ENCODE data around the gene CTDSP2.
A peak's percentile ranks its signal among the peaks of the same experiment; 100 is the strongest.
"Not testable (repeated sequence)": the region's sequence is repeated elsewhere in the genome, so short reads cannot be mapped to it uniquely, and the experiment has no call there.

CTDSP2 gene

DNA sequence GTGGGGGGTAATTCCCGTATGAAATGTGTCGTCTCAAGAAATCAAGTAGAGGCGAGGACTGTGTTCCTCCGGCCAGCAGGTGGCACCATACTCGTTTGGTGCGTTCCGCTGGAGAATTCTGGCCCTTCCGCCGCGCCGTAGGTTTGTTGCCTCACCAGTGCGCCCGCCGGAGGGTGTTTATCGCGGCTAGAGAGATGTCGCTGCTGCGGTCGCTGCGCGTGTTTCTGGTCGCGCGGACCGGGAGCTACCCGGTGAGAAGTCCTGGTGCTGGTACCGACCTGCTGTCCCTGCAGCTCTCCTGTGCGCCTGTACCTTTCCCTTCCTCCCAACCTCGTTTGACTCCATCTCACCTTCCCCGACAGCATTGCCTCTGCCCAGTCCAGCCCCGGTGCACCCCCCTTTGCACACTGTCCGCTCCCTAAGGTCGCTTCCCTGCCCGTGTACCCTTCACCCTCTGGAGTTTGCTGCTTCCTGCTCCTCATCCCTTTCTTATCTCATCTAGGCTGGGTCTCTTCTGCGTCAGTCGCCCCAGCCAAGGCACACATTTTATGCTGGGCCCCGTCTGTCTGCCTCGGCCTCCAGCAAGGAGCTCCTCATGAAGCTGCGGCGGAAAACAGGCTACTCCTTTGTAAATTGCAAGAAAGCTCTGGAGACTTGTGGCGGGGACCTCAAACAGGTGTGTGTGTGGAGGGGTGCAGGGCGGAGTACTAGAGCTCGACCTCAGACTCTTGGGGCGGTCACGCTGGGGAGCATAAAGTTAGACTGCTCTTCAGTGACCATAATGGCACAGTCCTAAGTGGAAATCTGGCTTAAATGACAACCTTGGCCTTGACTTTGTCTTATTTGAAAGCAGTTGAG is 63.7 kb downstream of the CTDSP2 start, which contains the start of gene TSFM:
Gene TSFM, plus strand, starts transcription at position 180 of the 858 bp plus-strand sequence. Its CDS starts 15 bp downstream, at position 195.
- DNase-seq (ENCODE audit: low read depth in 2 of 3, low spot score in 2 of 3) = peak; percentile 83 to 98 (median 97)

DNA sequence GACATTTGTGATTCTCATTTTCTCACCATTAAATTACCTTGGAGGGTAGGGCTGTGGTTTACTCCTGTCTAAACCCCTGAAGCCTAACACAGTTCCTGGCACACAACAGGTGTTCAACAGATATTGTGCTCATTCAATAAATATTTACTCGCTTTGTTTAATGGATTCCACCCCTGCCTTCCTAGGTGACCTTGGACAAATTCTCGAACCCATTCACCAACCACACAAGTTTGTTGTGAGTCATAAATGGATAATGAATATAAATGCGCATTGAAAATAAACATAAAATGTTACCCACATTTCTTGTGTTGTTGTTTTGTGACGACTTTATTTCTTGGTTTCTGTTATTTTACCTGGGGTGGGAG is 64.3 kb downstream of the CTDSP2 start:
- DNase-seq (ENCODE audit: low read depth in 2 of 3, low spot score in 2 of 3) = no peak

DNA sequence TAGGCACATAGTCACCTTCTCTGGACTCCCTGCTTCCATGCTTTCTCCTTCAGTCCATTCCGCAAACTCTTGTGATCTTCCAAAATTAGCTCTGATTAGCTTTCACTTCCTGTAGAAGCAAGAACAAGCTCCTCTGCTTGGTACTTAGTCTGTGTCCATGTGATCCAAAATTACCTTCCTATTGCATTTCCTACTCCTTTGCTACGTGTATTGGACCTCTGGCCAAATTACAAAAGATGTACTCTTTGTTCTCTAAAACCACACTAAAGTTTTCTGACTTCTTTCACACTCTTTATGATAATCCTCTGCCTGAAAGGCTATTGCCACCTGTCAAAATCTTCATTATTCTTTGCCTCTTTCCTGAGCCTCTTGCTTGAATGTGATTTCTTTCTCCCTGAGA is 64.7 kb downstream of the CTDSP2 start:
- DNase-seq (ENCODE audit: low read depth in 2 of 3, low spot score in 2 of 3) = no peak

DNA sequence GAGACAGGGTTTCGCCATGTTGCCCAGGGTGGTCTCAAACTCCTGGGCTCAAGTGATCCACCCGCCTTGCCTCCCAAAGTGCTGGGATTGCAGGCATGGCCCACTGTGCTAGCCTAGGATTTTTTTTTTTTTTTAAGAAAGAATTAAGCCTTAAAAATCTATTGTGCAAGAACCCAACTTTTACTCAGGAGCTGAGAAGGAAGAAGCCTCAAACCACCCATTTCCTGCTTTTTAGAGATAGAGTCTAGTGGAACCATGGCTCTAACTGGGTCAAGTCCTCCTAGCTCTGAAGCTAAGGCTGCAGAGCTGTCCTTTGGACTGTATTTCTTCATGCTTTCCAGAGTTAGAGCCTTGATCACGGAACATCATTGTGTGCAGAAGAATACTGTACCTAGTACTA is 65.3 kb downstream of the CTDSP2 start:
- DNase-seq (ENCODE audit: low read depth in 2 of 3, low spot score in 2 of 3) = no peak

DNA sequence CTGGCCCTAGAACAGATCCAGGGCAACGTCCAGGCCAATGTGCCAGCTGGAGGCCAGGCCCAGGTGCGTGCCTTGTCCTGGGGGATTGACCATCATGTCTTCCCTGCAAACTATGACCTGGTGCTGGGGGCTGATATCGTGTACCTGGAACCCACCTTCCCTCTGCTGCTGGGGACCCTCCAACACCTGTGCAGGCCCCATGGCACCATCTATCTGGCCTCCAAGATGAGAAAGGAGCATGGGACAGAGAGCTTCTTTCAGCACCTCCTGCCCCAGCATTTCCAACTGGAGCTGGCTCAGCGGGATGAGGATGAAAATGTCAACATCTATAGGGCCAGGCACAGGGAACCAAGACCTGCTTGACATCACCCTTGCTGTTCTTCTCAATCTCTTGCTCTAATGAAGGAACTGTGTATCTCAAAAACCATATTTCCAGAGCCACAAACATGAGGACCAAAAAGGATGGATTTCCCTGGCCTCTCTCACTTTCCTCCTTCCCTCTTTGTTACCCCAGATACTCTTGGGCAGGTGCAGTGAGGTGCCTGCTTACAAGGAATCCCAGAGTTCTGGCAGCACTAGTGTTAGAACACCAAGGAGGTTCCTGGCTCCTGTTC is 66.1 kb downstream of the CTDSP2 start:
- no peak for DNase-seq (ENCODE audit: low read depth in 2 of 3, low spot score in 2 of 3)

DNA sequence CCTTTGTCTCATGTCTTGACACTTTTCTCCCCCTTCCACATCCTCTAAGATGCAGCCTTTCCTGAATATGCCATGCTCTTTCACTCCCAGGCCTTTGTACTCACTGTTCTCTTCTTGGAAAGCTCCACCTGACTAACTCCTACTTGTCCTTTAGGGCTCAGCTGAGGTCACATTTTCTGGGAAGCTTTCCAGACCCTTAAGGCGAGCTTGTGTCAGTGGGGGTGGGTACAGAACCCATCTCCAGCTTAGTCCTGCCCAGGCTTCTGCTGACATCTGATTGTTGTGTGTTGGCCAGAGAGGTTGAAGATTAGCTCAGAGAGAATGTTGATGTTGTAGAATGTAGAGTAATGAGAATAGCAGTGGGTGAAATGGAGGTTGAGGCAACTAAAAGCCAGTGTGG is 66.8 kb downstream of the CTDSP2 start:
- no peak for DNase-seq (ENCODE audit: low read depth in 2 of 3, low spot score in 2 of 3)

DNA sequence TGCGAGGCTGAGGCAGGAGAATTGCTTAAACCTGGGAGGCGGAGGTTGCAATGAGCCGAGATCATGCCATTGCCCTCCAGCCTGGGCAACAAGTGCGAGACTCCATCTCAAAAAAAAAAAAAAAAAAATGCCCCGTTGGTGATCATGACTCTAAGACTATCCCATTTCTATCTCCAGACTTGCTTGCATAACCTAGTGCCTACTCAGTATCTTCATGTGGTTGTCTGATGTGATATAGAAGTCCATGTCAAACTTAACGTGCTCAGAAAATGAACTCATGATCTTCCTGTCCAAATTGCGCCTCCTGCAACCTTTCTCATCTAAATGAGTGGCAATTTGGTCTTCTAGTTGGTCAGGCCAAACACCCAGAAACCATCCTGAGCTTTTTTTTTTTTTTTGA is 68.6 kb downstream of the CTDSP2 start:
- no peak for DNase-seq (ENCODE audit: low read depth in 2 of 3, low spot score in 2 of 3)

DNA sequence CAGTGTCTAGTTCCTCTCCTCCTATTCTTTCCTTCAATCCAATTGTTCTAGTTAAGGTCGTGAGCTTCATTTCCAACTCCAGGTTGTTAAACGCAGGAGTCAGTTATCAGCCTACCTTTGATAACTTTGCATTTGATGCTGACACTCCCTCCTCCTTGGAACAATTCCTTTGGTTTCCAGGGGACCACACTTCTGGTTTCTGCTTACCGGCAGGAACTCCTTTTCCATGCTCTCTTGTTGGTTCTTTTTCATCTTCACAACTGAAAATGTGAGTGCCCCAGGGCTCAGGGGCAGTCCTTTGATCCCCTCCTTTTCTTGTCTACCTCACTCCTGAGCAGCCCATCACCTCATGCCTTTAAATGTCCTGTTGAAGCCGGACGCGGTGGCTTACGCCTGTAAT is 69.2 kb downstream of the CTDSP2 start:
- no peak for DNase-seq (ENCODE audit: low read depth in 2 of 3, low spot score in 2 of 3)

DNA sequence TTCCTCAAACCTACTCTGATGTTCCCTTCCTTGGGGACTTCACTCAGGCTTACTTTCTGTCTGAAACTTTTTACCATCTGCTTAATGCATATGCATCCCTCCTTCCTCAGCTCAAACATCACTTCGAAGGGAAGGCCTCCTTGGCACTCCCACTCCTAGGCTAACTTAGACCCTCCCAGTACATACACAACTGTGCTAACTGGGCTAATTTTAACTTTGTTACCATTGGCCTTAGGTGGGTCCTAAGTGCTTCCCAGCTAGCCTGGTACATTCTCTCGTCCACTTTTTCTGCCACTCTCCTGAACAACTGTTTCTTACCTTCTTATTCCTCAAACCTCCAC is 70.3 kb downstream of the CTDSP2 start:
- no peak for DNase-seq (ENCODE audit: low read depth in 2 of 3, low spot score in 2 of 3)

DNA sequence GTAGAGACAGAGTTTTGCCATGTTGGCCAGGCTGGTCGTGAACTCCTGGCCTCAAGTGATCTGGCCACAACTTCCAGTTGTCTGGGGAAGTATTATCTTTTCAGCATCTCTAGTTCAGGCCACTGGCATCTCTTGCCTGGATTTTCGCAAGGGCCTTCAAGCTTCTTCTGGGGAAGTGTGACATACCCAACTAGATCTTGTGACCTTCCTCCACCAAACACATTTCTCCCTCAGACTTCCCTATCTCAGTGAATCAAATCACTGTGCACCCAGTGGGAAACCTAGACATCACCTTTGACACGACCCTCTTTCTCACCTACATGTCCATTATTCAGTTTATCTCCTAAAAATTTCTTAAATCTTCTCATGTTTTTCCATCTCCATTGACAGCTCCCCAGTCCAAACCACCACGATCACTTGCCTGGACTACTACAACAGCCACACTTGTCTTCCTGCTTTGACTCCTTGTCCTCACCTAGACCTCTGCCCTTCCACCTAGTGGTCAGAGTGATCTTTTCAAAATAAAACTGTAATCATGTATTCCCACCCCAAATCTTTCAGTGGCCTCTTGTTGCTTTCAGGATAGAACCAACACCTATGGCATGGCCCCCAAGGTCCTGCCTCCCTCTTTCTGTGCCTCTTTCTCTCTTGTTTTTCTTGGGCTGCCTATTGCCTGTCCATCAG is 70.8 kb downstream of the CTDSP2 start:
- DNase-seq (ENCODE audit: low read depth in 2 of 3, low spot score in 2 of 3) = no peak

DNA sequence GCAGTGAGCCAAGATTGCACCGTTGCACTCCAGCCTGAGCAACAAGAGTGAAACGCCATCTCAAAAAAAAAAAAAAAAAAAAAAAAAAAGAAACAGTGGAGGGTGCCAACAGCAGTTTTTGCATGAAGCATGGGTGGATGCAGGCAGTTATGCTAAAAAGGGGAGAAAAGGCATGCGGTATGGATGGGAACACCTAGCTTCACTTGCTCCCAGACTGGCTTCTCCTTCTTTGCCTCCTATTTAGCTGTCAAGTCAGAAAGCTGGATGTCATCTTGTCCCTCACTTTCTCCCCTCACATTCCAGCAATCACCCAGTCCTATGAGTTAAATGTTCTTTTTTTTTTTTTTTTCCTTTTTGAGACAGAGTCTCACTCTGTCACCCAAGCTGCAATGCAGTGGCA is 71.5 kb downstream of the CTDSP2 start:
- no peak for DNase-seq (ENCODE audit: low read depth in 2 of 3, low spot score in 2 of 3)

DNA sequence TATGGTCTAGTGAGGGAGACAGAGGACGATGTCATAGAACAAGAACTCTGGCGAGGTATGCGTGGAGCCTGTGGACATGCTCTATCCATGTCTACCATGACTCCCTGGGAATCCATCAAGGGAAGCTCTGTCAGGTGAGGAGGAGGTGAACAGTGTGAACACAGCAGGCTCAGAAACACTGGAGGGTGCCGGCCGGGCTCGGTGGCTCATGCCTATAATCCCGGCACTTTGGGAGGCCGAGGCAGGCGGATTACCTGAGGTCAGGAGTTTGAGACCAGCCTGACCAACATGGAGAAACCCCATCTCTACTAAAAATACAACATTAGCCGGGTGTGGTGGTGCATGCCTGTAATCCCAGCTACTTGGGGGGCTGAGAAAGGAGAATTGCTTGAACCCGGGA is 71.9 kb downstream of the CTDSP2 start:
- DNase-seq (ENCODE audit: low read depth in 2 of 3, low spot score in 2 of 3) = not testable (repeated sequence)

DNA sequence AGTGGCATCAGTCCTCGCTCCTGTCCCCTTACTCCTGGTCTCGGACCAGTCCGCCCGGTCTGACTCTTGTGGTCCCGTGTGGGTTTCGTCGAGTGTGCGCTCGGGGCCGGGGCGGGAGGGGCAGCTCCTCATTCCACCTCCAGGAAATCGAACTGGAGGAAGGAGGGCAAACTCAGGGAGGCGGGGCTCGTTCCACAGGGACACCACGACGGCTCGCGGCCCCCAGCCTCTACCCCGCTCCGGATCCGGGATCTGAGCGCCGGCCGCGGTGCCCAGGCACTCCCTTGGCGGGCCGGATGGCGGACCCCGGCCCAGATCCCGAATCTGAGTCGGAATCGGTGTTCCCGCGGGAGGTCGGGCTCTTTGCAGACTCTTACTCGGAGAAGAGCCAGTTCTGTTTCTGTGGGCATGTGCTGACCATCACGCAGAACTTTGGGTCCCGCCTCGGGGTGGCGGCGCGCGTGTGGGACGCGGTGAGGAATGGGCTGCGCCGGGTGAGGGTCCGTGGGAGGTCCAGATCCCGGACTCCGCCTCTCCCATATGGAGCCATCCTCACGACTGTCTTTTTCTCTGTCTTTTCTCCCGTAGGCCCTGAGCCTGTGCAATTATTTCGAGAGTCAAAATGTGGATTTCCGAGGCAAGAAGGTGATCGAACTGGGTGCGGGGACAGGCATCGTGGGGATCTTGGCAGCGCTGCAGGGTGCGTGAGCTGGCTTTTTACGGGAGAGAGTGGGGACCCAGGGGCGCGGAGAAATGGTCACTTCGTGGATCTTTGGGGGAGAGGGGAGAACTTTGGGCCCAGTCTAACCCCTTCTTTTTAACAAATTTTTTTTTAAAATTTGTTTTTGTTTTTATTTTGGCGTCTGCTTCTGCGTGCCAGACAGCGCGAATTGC is 73.9 kb downstream of the CTDSP2 start, which contains the start of gene EEF1AKMT3:
Gene EEF1AKMT3, plus strand, starts transcription at position 186 of the 894 bp plus-strand sequence. Its CDS starts 111 bp downstream, at position 297.
- DNase-seq (ENCODE audit: low read depth in 2 of 3, low spot score in 2 of 3) = no peak

DNA sequence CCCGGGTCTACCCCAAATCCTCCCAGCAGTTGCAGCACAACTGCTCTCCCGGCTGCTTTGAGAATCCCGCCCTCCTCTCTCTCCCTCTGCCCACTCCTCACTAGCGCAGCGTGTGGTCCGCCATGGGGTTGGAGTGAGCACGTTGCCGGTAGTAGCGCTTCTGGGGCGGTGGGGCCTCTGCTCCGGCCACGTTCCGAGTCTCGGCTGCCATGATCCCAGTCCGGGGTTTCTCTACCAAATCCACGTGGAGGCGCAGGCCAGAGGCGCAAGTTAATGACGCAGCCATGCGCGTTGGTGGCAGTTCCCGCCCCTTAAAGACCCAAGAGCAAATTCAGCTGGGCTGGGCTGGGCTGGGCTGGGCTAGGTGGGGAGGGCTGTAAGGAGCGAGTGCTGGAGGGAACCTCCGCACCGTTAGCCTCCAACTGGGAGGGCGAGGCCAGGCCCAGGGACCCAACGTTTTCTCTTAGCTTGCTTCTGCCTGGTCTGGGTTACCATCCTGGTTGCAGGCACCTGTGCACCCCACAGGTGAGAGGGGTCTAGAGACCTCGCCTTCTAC is 74.6 kb downstream of the CTDSP2 start, which contains the start of gene METTL1:
Gene METTL1, minus strand, starts transcription at position 233 of the 556 bp plus-strand sequence. Its CDS starts 22 bp downstream, at position 211.
- peak; percentile 85 to 90 (median 88) for DNase-seq (ENCODE audit: low read depth in 2 of 3, low spot score in 2 of 3)

DNA sequence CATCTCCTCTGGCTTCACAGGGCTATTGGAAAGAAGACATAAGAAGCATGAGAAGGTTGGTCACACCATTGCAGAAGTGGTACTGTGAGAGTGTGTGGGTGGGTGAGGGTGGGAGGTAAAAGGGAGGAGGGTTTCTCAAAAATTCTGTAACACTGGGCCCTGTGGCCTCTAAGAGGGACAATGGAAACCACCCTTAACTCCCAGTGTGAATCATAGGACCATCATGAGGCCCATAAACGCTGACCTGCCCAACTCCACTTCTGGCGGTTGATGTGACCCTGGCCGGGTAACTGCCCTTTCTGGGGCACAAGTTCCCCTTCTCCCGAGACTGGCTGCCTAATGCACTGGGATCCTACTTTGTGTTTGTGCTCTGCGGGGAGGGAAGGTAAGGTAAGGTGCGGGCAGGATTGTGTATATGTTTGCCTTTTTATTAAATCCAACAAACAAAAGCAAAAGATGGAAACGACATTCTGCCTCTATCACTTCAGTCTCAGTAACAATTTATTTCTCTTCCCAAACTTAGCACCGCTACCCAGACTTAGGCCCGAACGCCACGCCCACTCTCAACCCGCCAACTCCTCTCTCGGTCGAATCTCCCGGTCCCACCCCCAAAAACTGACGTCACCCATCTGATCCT is 75.2 kb downstream of the CTDSP2 start:
- no peak for DNase-seq (ENCODE audit: low read depth in 2 of 3, low spot score in 2 of 3)

DNA sequence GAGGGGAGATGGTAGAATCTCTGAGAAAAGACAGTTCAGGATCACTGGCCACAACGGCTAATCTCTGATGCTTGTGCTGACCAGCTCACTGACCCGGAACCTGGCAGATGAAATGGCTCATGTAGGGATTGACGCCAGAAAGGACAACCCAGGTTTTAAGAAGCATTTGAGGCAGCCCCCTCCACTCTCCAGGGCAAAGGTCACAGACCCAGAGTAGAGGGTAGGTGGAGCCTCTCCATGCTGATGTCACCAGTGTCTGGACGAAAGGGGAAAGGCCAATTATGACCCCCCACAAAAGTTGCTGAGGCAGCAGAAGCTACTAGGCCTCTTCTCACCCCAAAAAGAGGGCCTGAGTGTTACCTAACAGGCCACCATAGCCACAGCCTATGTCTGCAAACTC is 75.8 kb downstream of the CTDSP2 start:
- DNase-seq (ENCODE audit: low read depth in 2 of 3, low spot score in 2 of 3) = no peak

All from activated CD8-positive, alpha-beta memory T cell treated with anti-CD3 and anti-CD28 coated beads for 48 hours (primary cell).